ENCODE results near the gene MTHFR.

DNA sequence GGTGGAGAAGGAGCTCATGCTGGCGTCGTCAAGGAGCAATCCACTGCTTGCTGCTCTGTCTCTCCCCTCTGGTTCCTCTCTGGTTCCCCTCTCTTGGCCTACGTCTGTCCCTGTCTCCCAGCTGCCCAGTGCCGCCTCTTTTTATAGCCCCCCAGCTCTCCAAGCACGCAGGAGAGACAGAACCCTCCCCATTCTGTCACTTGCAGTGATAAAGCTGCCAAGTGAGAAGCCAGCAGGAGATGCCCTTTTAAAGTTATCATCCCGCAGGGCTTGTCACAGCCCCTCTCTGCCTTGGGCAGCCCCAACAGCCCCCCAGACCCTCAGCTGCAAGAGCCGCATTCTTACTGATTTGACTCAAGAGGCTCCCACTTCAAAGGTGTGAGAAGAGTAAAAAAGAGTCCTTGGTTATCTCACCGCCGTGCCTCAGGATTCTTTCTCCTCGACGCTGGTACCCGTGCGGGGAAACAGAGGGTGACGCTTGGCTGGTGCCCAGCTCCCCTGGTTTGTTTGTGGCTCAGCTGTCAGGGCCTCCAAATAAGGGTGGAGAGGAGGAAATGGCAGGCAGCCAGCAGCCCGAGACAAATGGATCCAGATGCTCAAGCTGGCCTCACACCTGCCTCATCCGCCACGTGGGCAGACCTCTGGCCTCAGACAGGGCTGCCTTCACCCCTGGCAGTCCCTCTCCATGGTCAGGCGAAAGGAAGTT, 42.1 kb upstream of the MTHFR start, which contains the start of gene NPPA:
- TF ChIP-seq CEBPB (IDR thresholded peaks at IDR 0.05) (no peak), EP300 (IDR thresholded peaks at IDR 0.05; ENCODE audit: borderline replicate concordance) (no peak), NFIC (IDR thresholded peaks at IDR 0.05) (no peak), TAF1 (IDR thresholded peaks at IDR 0.05; ENCODE audit: low read depth) (no peak), FOXM1 (IDR thresholded peaks at IDR 0.05; ENCODE audit: borderline replicate concordance, low read depth) (no peak), RAD21 (IDR thresholded peaks at IDR 0.05; ENCODE audit: low read depth) (no peak)
